ENCODE data around the gene BMI1. TPM values are rescaled to one million over a fixed set of nuclear protein-coding genes. Genes with fewer than 3 reads are reported as not detected.

Gene BMI1
- polyA plus RNA-seq, 1 experiment: 50.4 TPM

GRCh38 chr10:22335173-22335933, 14.5 kb downstream of the BMI1 start:
- POLR2A ChIA-PET: no interaction called here
- CTCF ChIA-PET: no interaction called here
- peaks cover 58% of the 10 kb centered on the region for H3K27me3 ChIP-seq (ENCODE audit: control insufficient read depth, insufficient read depth, low read length)

GRCh38 chr10:22338185-22338900, 17.4 kb downstream of the BMI1 start:
- H3K27me3 ChIP-seq (ENCODE audit: control insufficient read depth, insufficient read depth, low read length): peaks cover 74% of the 10 kb centered on the region
- H3K27ac ChIP-seq (ENCODE audit: low read depth, low read length): no peak overlapping the region
- H3K9me3 ChIP-seq (ENCODE audit: control insufficient read depth, insufficient read depth, low read length): peaks cover 24% of the 10 kb centered on the region
- POLR2A ChIA-PET: no interaction called here
- H3K4me3 ChIP-seq (ENCODE audit: low read depth, low read length): no peak overlapping the region
- TF ChIP-seq CTCF (IDR thresholded peaks at IDR 0.05; ENCODE audit: low read depth, low read length): no peak
- DNase-seq (ENCODE audit: low read depth, low spot score): no peak
- CTCF ChIA-PET: interaction anchor here (0.9 to 1.4 kb wide), 4 partner anchors 12 to 842 kb away, joined by 3 to 4 read pairs (median 3); no protein-coding TSS in a partner anchor

More at GRCh38 chr10:22335173-22335933, 14.5 kb downstream of the BMI1 start:
- H3K4me3 ChIP-seq (ENCODE audit: low read depth, low read length): peak overlapping the region; percentile 50
- no peak for TF ChIP-seq CTCF (IDR thresholded peaks at IDR 0.05; ENCODE audit: low read depth, low read length)
- no peak overlapping the region for H3K27ac ChIP-seq (ENCODE audit: low read depth, low read length)
- no peak for DNase-seq (ENCODE audit: low read depth, low spot score)
- peaks cover 24% of the 10 kb centered on the region for H3K9me3 ChIP-seq (ENCODE audit: control insufficient read depth, insufficient read depth, low read length)

- POLR2A ChIA-PET: no interaction called here
- peaks cover 77% of the 10 kb centered on the region for H3K27me3 ChIP-seq (ENCODE audit: control insufficient read depth, insufficient read depth, low read length)
- DNase-seq (ENCODE audit: low read depth, low spot score): no peak
- no peak overlapping the region for H3K4me3 ChIP-seq (ENCODE audit: low read depth, low read length)
- CTCF ChIA-PET: interaction anchor here (1.2 to 1.4 kb wide), 3 partner anchors 13 to 346 kb away, joined by 3 to 4 read pairs (median 4); no protein-coding TSS in a partner anchor
- no peak for TF ChIP-seq CTCF (IDR thresholded peaks at IDR 0.05; ENCODE audit: low read depth, low read length)
- peaks cover 21% of the 10 kb centered on the region for H3K9me3 ChIP-seq (ENCODE audit: control insufficient read depth, insufficient read depth, low read length)
- no peak overlapping the region for H3K27ac ChIP-seq (ENCODE audit: low read depth, low read length)
These were observed 18.0 kb downstream of the BMI1 start for GRCh38 chr10:22338931-22339330.

- no peak for TF ChIP-seq CTCF (IDR thresholded peaks at IDR 0.05; ENCODE audit: low read depth, low read length)
- no peak for DNase-seq (ENCODE audit: low read depth, low spot score)
- POLR2A ChIA-PET: interaction anchor here (0.7 to 2.5 kb wide), 7 partner anchors 14 to 649 kb away, joined by 3 to 19 read pairs (median 4); partner anchors contain the start of genes BMI1 and COMMD3
- CTCF ChIA-PET: interaction anchor here (0.6 to 1.4 kb wide), 5 partner anchors 86 to 650 kb away, joined by 3 to 5 read pairs (median 4); no protein-coding TSS in a partner anchor
- Histone ChIP-seq H3K4me3 (ENCODE audit: low read depth, low read length) (peak overlapping the region; percentile 73), H3K27ac (ENCODE audit: low read depth, low read length) (no peak overlapping the region), H3K9me3 (ENCODE audit: control insufficient read depth, insufficient read depth, low read length) (peaks cover 12% of the 10 kb centered on the region), H3K27me3 (ENCODE audit: control insufficient read depth, insufficient read depth, low read length) (peaks cover 77% of the 10 kb centered on the region)
These were observed 18.9 kb downstream of the BMI1 start for GRCh38 chr10:22339761-22340328.
